Measurements from ENCODE around the gene UAP1L1. TPM values are rescaled to one million over a fixed set of nuclear protein-coding genes. Genes with fewer than 3 reads are reported as not detected.

Gene UAP1L1
- polyA plus RNA-seq, 3 donors = 3.8 to 9.0 (median 6.0) TPM

DNA sequence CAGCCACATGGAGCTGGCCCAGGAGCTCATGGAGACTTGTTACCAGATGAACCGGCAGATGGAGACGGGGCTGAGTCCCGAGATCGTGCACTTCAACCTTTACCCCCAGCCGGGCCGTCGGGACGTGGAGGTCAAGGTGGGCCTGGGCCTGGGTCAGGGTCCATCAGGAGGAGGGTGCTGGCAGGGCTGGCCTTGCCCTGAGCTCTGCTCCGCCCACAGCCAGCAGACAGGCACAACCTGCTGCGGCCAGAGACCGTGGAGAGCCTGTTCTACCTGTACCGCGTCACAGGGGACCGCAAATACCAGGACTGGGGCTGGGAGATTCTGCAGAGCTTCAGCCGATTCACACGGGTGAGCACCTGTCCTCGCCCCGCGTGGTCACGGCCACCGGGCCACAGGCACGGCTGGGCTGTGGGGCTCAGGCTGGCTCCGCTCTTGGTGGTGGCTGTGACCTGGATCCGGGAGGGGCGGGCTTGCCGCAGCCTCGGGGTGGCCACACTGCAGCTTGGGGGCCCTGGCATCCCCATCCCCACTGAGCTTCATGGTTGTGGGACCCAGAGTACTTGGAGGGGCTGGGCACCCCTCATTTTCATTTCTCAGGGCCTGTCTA lies 30.1 kb downstream of the UAP1L1 start:
- no peak overlapping the region for H3K27ac ChIP-seq (ENCODE audit: low read depth, low read length)
- WGBS, 3 donors = 92 to 95% (median 94%) methylated on average over 27 of the region's 27 CpGs

DNA sequence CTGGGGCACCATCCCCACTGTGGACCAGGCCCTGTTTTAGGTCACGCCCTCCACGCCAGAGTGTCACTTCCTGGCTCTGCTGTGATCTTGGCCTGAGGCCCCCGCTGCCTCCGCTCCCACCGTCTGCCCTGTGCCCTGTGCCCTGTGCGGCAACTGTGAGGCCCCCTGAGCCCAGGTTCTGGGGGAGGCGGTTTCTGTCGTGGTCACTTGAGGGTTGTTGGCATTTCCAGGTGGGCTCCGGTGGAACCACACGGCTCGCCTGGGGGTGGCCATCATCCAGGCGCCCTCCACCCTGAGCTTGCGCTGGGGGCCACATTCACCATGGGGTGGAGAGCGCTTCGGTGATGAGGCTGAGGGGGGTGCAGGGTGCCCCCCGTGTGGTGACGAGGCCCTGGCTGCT lies 30.7 kb downstream of the UAP1L1 start:
- H3K27ac ChIP-seq (ENCODE audit: low read depth, low read length) = no peak overlapping the region
- WGBS, 3 donors = 95 to 97% (median 96%) methylated on average over 17 of the region's 17 CpGs

- no peak overlapping the region for H3K27ac ChIP-seq (ENCODE audit: low read depth, low read length)
- 89 to 90% (median 89%) methylated on average over 29 of the region's 29 CpGs for WGBS, 3 donors
These were observed 31.4 kb downstream of the UAP1L1 start for GRCh38 chr9:137108608-137109249.

DNA sequence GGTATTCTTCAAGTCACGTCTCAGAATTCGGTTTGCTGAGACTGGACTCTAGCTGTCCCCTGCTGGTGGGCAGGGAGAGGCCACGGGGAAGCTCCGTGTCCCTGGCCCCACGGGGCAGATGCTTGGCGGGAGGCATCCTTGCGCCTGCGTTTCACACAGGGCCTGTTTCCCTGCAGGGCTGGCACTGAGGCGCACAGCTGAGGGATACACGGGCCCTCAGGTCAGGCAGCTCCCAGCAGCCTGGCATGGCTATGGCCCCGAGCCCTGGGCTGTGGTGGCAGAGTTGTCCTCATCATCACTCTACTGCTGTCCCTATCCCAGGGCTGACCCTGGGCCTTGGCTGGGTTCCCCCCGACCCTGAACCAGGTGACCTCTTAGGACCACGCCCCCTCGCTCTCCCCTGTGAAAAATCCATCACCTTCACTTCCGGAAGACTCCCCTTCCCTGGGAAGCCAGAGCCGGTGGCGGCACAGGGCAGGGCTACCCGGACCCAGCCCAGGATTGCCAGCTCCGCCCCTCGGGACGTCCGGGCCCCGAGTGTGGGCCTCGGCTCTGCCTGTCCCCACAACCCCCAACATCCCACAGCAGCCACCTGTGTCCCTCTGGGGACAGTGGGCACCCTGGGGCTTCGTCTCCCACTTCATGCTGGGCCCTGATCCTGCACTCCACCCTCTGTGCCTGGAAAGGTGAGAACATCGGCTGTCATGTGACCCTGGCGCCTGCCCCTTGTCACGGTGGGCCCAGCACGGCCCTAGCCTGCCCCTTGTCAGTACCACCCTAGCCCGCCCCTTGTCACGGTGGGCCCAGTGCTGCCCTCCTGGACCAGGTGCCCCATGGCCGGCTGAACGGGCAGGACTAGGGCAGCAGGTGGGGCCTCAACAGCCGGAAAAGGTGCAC lies 32.2 kb downstream of the UAP1L1 start:
- WGBS, 3 donors = 81 to 85% (median 83%) methylated on average over 32 to 34 of the region's 34 CpGs
- H3K27ac ChIP-seq (ENCODE audit: low read depth, low read length) = no peak overlapping the region

DNA sequence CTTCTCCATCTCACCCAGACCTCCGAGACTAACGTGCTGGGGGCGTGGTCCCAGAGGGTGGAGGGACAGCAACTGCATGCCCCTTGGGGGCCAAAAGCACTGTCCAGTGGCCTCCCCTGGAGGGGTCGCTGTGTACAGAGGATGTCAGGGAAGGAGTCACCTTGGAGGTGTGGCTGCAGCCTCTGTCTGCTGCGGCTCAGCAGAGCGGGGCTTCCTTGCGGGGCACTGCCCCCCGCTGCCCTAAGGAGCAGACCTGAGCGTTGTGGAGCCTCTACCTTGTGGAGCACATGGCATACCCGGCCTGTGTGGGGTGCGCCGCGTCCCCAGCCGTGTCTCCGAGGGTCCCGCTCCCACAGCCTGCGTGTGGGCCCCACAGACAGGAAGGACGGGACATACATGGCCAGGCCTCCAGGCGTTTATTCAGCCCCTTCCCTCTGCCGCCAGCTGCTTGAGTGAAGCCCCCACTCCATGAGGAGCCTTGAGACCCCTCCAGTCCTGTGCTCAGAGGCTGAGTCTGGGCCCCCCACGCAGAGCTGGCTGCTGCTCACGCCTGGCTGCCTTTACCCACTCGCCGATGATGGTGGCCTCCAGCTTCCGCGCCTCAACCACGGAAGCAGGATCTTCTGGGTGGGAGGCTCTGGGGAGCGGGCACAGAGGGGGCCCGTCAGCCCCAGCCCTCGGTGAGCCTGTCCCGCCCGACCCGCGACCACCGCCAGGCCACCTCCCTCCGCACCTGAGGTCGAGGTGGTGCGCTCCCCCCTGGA lies 33.0 kb downstream of the UAP1L1 start:
- no peak overlapping the region for H3K27ac ChIP-seq (ENCODE audit: low read depth, low read length)
- 90 to 92% (median 90%) methylated on average over 38 of the region's 38 CpGs for WGBS, 3 donors

DNA sequence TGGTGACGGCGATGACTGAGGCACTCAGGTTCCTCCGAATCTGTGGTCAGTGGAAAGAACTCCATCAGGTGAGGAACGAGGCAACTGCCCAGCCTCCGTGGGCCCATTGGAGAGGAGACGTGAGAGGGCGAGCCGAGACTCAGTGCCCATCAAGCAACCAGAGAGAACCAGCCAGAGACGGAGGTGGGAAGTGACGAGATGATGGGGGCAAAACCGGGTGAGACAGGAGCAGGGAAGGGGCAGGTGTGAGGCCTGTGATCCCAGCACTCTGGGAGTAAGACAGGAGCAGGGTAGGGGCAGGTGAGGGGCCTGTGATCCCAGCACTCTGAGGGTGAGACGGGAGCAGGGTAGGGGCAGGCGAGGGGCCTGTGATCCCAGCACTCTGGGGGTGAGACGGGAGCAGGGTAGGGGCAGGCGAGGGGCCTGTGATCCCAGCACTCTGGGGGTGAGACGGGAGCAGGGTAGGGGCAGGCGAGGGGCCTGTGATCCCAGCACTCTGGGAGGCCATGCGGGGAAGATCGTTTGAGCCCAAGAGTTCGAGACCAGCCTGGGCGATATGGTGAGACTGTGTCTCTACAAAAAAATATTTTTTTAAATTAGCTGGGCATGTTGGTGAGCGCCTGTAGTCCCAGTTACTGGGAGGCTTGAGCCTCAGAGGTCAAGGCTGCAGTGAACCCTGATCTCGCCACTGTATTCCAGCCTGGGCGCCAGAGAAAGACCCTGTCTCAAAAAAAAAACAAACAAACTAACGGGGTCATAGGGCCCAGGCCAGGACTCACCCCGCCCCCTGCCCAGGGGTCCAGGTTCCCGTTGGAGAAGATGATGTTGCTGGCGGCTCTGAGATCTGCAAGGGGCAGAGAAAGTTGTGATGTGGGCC lies 33.8 kb downstream of the UAP1L1 start:
- WGBS, 3 donors = 88 to 91% (median 88%) methylated on average over 26 to 28 of the region's 28 CpGs

DNA sequence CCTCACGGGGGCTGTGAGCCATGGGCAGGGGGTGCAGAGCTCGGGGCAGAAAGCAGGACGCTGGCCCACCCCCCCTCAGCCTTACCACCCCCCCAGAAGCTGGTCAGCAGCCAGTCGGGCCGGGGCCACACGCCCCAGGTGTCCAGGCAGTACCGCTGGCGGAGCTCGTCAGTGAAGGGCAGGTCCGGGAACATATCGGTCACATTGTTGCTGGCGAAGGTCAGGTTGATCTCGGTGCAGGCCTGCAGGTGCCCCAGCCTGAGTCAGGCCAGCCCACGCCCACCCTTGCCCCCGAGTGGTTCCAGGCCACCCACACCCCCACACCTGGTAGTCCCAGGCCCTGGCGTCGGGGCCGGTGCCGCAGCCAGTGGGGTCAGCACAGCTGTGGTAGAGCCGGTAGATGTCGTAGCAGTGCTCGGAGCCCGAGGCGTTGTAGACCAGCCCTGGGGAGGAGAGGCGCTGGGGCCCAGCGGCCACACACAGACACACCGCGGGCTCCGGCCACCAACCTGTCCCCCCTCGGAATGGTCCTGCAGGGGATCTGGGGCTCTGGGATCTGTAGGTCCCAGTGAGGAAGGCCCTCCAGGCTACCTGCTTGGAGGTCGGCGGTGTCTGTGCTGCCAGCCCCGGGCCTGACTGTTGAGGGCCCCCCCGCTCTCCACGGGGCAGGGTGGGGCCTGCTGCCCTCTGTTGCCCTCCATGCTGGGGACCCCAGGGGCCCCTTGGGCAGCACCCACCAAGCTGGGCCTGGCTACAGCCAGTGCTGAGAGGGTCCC lies 34.7 kb downstream of the UAP1L1 start:
- 89 to 94% (median 90%) methylated on average over 26 to 35 of the region's 35 CpGs for WGBS, 3 donors
- H3K27ac ChIP-seq (ENCODE audit: low read depth, low read length) = no peak overlapping the region

More for the DNA sequence above, 33.8 kb downstream of the UAP1L1 start:
- no peak overlapping the region for H3K27ac ChIP-seq (ENCODE audit: low read depth, low read length)

GRCh38 chr9:137112564-137113384 lies 35.5 kb downstream of the UAP1L1 start:
- no peak overlapping the region for H3K27ac ChIP-seq (ENCODE audit: low read depth, low read length)
- 95 to 97% (median 96%) methylated on average over 38 to 42 of the region's 42 CpGs for WGBS, 3 donors

- H3K27ac ChIP-seq (ENCODE audit: low read depth, low read length) = no peak overlapping the region
- WGBS, 3 donors = 30 to 62% (median 54%) methylated on average over 31 to 65 of the region's 66 CpGs
These were observed 36.3 kb downstream of the UAP1L1 start for GRCh38 chr9:137113385-137114159.

DNA sequence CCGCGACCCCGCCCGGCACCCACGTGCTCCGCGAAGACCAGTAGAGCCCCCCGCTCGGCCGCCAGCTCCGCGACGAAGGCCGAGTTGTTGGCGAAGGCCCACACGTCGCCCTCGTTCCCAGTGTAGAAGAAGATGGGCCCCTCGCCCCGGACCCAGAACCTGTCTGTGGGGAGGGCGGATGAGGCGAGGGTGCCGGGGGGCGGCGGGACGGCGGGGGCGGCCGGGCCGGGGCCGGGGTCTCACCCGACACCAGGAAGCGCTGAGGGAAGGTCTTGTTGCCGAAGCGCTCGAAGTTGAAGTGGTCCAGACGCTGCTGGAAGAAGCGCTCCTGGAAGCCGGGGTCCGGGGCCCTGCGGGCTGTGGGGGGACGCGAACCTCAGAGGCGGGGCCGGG lies 36.9 kb downstream of the UAP1L1 start:
- WGBS, 3 donors = 0 to 1% (median 0%) methylated on average over 40 to 45 of the region's 45 CpGs
- no peak overlapping the region for H3K27ac ChIP-seq (ENCODE audit: low read depth, low read length)

DNA sequence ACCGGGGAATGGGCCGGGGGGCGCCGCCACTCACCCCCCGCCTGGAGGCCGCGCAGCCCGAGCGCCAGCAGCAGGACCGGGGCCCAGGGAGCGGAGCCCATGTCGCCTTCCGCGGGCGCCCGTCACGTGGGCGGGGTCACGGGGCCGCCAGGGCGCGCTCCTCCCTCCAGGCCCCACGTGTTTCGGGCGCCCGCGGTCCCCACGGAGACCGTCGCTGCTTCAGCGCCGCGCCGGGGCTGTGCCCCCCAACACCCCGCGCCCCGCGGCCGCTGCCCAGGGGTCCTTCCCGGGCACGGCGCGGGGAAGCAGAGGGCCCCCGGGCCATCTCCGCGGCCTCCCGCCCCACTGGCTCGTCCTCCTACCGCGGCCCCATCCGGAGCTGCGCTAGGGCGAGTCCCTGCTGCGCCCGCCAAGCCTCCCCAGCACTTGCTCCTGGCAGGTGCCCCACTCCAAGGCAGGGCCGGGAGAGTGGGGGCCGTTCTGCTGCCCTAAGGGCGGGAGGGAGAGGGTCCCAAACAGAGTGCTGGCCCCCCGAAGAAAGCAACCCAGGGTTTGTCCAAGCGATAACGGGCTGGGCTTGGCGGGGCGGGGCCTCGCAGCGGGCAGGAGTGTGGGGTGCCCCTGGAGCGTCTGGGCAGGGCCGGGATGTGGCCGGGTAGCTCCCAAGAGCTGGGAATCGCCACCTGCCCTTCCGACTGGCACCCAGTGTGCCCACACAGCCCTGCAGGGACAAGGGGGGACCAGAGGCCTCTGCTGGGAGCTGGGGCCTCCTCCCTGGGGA lies 37.5 kb downstream of the UAP1L1 start, which contains the start of gene DPP7:
DPP7 (minus strand) TSS at position 121 of the 781 bp plus-strand sequence; CDS start at position 101, 20 bp downstream.
- WGBS, 3 donors = 5% methylated on average over 32 to 69 of the region's 70 CpGs
- H3K27ac ChIP-seq (ENCODE audit: low read depth, low read length) = no peak within 1 kb of the TSS

DNA sequence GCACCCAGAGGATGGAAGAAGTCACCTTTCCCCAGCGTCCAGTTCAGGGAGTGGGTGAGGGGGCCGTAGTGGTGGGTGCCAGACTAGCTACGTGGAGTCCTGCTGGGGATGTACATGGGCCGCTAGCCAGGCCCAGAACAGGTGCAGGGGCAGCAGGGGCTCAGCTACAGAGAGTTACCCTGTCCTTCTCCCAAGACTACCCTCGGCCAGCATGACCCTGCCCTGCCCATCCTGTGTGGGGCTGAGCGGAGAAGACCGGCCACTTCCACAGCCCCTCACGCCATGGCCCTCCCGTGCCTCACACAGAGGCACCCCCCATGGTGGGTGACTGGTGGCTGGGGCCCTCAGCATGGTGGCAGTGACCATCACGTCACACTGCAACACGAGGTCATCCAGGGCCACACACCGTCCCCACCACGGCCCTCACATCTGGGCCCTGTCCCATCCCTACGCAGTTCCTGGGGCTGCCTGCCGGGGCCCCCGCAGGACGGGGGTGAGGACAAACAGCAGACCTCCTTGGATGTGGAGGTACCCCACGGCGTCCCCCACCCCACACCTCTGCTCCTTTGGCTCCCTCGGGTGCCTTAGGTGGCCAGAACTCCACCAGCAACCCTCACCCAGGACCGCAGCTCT lies 38.2 kb downstream of the UAP1L1 start:
- 78 to 82% (median 79%) methylated on average over 18 to 21 of the region's 21 CpGs for WGBS, 3 donors
- H3K27ac ChIP-seq (ENCODE audit: low read depth, low read length) = no peak overlapping the region

DNA sequence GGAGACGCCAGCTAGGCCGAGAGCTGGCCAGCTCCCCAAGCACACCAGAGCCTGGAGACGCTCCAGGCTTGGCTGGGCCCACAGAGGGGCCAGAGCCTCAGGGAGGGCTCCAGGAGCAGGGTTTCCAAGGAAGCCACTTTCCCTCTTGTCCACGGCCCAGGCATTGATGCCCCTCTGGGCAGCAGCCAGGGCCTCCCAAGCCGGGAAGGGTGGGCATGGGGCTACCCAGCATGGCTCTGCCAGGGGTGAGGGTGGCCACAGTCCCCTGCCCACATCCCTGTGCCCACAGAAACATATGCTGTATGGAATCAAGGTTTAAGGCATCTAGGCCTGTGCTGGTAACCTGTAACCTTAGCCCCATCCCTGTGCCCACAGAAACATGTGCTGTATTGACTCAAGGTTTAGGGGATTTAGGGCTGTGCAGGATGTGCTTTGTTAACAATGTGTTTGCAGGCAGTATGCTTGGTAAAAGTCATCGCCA lies 38.8 kb downstream of the UAP1L1 start:
- 68 to 82% (median 73%) methylated on average over 3 to 6 of the region's 6 CpGs for WGBS, 3 donors

GRCh38 chr9:137116728-137117127 lies 39.4 kb downstream of the UAP1L1 start:
- 56 to 65% (median 64%) methylated on average over 17 of the region's 17 CpGs for WGBS, 3 donors
- no peak overlapping the region for H3K27ac ChIP-seq (ENCODE audit: low read depth, low read length)

More for the DNA sequence above, 38.8 kb downstream of the UAP1L1 start:
- no peak overlapping the region for H3K27ac ChIP-seq (ENCODE audit: low read depth, low read length)
